ENCODE results near the gene FOXL1.

Gene FOXL1

DNA sequence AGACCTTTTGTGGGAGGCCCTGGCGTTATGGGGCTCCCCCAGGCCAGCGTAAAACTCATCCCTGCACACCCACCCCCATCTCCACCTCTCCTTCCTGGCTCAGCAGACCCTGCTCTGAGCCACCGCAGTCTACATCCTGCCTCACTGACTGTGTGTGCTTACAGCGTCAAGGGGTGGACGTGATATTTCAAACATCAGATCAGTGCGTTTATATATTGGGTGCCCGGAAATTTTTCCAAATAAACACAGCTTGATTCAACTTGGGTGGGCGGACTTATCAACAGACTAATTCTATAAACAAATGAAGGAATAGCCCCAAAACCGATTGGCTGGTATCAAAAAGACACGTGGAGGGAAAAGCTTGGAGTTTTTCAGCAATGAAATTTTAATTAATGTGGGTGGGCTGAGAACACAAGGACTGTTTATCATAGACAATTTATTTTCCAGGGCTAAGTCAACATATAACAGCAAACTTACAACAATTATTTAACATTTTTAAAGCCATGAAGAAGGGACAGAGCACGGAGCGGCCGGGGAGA, at the start of gene FOXL1:
TSS of gene FOXL1 (plus strand) at position 489 of the 539 bp plus-strand sequence. CDS start 175 bp downstream, outside the sequence.
- no peak for DNase-seq (ENCODE audit: low read depth in 2 of 2)

DNA sequence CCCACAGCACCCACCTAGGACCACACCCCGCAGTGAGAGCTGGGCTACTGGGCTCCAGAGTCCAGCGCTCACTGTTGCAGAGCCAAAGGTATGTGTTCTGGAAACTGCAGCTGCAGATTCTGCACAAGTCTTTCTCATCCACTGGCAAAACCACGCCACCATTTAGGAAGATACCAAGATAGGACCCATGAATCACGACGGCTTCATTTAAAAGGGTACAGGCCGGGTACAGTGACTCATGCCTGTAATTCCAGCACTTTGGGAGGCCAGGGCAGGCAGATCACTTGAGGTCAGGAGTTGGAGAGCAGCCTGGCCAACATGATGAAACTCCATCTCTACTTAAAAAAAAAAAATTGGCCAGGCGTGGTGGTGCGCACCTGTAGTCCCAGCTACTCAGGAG, 49.2 kb upstream of the FOXL1 start:
- no peak for DNase-seq (ENCODE audit: low read depth in 2 of 2)

DNA sequence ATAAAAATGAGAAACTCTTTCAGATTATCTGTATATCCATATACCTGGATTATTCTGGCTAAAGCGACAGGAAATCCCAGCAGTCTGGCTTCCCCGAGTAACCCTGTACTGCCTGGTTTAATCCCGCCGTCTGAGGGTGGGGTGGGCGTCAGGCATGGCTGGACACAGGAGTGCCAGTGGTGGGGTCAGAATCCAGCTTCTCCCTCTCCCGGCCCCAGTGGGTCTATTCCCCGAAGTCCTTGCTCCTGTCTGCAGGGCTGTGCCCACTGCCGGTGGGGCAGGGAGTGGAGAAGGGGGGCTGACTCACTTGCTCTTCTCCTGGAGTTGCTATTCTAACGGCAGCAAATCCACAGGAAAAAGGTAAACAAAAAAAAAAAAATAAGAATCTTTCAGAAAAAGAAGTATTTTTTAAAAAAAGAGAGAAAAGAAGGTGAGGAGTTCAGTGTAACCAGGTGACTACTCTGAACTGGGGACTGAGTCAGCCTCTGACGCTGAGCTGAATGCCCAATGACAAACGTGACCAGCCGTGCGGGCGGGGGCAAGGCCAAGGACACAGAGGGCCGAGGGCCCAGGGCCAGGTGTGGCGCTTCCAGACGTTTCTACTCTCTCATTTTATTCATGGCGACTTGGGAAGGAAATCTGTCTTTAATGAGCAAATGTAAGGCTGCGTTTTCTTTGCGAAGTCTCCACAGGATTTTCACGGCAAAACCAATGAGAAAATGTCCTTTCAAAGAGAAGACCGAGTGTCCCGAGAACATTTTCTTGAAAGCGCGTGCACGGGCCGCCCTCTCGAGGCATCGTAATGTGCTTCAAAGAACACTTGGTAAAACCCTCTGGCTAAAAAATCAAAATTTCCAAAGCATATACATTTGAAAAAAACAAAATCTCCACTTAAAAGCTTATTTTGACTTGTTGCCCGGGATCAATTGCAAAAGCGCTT, 47.8 kb upstream of the FOXL1 start:
- no peak for DNase-seq (ENCODE audit: low read depth in 2 of 2)

GRCh38 chr16:86531191-86531545, 47.2 kb upstream of the FOXL1 start:
- DNase-seq (ENCODE audit: low read depth in 2 of 2), result no peak

GRCh38 chr16:86531641-86532525, 46.5 kb upstream of the FOXL1 start:
- no peak for DNase-seq (ENCODE audit: low read depth in 2 of 2)

DNA sequence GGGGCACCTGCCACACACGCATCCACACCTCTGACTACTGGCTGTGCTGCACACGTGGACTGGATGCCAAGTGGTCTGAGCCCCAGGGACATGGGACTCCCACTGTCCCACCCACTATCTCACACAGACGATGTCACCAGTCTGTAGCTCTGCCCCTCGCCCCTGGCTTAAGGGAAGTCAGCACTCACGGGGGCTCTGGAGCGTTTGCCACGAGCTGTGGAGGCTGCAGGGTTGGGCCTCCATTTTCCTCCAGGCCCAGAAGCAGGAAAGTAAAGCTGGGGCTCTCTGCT, 45.9 kb upstream of the FOXL1 start:
- DNase-seq (ENCODE audit: low read depth in 2 of 2), result no peak

- DNase-seq (ENCODE audit: low read depth in 2 of 2), result no peak
Measured at GRCh38 chr16:86533076-86533475, 45.3 kb upstream of the FOXL1 start.

- DNase-seq (ENCODE audit: low read depth in 2 of 2), result no peak
Measured at GRCh38 chr16:86533767-86534351, 44.5 kb upstream of the FOXL1 start.

GRCh38 chr16:86534779-86535615, 43.4 kb upstream of the FOXL1 start:
- DNase-seq (ENCODE audit: low read depth in 2 of 2), result no peak

DNA sequence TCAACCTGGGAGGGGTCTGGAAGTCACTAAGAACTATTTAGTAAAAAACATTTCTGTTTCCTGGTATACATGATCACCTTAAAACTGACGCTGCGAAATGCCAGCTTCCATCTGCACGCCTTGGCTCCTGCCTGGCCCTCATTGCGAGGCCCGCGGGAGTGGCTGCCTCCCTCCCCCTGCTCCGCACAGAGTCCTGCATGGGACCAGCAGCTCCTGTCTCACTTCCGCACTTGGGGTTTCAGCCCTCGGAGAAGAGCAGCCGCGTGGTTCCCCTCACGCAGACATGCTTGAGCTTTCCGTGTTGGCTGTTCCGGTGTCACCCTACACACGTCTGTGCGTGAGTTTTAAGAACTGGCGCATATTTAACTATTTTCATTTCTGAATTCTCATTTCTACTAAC, 41.7 kb upstream of the FOXL1 start:
- DNase-seq (ENCODE audit: low read depth in 2 of 2), result no peak

GRCh38 chr16:86537486-86537885, 40.9 kb upstream of the FOXL1 start:
- DNase-seq (ENCODE audit: low read depth in 2 of 2), result no peak

DNA sequence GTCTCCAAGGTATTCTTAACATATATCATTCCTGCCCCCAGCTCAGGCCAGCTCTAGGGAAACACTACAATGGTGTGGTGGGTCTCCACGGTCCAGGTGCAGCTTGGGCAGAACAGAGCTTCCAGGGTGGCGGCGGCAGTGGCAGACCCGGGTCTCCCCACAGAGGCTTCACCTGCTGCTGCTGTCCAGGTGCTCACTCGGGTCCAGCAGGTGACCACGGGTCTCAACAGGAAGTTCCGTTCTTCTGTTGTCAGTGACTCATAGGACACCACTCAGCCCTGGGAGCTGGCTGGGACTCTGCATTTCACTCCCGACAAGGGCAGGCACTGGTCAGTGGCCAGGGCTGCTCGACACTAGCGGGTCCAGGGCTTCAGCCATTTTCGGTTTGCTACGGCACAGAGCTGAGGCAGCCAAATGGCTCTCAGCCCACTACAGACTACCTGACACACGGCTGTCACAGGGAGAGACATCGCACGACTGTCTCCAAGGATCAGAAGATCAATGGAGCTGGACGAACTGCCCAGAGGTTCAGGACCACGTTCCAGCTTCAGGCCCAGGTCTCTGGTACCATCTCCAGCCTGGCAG, 40.1 kb upstream of the FOXL1 start:
- DNase-seq (ENCODE audit: low read depth in 2 of 2), result no peak

GRCh38 chr16:86540894-86541293, 37.5 kb upstream of the FOXL1 start:
- no peak for DNase-seq (ENCODE audit: low read depth in 2 of 2)

DNA sequence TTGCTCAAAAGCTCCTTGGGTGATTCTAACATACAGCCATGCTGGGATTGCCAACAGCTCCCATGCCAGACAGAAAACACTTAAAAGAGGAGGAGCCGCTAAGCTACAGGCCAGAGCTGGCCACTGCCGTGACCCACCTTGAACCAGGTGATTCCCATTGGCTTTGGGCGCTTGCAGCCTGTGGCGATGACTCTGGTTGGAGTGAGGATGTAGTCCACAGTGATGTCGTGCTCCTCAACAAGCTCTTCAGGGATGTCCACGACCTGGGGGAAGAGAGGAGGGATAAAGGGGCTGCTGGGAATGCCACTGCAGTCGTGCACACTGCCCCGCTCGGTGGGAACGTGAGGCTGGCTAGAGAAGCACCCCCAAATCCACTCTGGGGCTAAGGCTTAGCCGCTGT, 36.8 kb upstream of the FOXL1 start:
- DNase-seq (ENCODE audit: low read depth in 2 of 2), result no peak

DNA sequence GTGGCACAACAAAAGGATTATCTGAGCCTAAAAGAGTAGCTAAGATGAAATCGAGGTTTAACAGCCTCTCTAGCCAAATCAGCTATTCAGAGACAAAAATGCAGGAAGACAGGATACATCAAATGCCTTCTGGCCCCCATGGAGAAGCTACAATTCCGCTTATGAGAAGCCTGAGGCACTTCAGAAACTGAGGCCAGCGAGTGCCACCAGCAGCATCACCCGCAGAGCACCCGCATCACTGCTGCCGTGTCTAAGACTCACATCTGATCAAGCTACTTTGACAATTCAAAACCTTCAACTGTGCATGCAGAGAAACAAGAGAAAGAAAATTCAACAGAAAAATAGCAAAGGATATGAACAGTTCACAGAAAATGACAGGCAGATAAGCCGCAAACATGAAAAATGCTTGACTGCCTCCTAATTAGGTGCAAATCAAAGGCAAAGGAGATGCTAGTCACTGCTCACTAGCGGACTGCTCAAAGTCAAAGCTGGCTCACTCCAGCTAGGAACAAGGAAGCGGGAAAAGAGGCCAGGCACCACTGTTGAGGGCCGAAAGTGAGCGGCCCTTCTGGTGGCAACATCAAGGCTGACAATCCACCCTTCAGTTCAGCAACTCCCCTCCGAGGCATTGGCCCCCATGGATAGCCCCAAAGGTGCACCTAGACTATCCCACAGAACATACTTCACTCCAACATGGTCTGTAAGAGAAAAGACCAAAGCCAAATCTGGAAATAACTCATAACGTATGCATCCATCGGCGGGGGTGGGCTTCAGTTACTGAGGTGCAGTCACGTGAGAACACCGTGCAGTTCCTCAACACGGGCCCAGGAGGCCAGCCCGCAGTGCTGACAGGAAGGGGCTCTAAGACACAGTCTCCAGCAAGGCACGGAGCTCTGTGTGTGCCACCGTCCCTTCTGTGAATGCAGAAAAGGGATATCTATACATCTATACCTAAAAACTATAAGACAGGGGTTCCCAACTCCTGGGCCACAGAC, 35.3 kb upstream of the FOXL1 start:
- no peak for DNase-seq (ENCODE audit: low read depth in 2 of 2)

GRCh38 chr16:86545481-86545880, 32.9 kb upstream of the FOXL1 start:
- no peak for DNase-seq (ENCODE audit: low read depth in 2 of 2)

- DNase-seq (ENCODE audit: low read depth in 2 of 2), result no peak
Measured at GRCh38 chr16:86545954-86546637, 32.3 kb upstream of the FOXL1 start.

DNA sequence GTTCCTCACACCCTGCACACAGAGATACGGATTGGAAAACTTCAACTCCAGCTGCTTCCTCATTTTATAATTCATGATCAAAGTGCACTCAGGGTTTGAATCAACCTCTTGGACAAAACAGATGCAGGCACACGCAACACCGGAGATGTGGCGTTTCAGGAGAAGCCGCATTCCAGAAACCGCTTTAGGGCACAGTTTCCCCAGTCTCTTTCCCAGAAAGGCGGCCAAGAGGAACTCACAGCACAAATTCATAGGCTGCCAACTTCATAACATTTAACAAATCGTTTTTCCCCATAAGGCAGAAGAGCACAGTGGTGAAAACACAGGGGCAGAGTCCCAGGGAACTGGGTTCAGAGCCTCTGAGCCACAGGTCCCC, 31.7 kb upstream of the FOXL1 start:
- DNase-seq (ENCODE audit: low read depth in 2 of 2), result no peak

DNA sequence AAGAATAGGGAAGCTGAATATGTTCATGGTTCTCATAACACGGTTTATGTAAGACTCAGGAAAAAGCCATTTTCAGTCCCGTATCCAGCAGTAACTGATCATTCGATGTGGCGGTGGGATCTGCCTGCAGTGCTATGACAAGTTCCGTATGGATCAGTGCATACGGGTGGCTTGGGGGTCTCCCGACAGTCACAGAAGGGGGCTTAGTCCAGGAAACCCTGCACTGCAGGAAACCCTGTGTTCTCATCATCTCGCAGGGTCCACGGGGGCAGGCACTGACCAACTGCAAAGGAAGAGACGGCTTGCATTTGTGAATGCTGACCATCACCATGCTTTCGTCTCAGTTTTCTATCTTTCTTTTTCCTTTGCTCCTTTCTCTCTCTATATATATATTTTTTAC, 31.1 kb upstream of the FOXL1 start:
- DNase-seq (ENCODE audit: low read depth in 2 of 2), result no peak
